GM18520 (cell line): ENCODE results near the gene AKAP4.
A peak's percentile ranks its signal among the peaks of the same experiment; 100 is the strongest.

Experiments
- ATAC-seq: cut with Tn5 transposase; IDR thresholded peaks from one replicate; pipeline ENCODE4 v1.9.1; 2021; ENCODE audit not compliant: unreplicated experiment

Gene AKAP4, protein sequence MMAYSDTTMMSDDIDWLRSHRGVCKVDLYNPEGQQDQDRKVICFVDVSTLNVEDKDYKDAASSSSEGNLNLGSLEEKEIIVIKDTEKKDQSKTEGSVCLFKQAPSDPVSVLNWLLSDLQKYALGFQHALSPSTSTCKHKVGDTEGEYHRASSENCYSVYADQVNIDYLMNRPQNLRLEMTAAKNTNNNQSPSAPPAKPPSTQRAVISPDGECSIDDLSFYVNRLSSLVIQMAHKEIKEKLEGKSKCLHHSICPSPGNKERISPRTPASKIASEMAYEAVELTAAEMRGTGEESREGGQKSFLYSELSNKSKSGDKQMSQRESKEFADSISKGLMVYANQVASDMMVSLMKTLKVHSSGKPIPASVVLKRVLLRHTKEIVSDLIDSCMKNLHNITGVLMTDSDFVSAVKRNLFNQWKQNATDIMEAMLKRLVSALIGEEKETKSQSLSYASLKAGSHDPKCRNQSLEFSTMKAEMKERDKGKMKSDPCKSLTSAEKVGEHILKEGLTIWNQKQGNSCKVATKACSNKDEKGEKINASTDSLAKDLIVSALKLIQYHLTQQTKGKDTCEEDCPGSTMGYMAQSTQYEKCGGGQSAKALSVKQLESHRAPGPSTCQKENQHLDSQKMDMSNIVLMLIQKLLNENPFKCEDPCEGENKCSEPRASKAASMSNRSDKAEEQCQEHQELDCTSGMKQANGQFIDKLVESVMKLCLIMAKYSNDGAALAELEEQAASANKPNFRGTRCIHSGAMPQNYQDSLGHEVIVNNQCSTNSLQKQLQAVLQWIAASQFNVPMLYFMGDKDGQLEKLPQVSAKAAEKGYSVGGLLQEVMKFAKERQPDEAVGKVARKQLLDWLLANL

DNA sequence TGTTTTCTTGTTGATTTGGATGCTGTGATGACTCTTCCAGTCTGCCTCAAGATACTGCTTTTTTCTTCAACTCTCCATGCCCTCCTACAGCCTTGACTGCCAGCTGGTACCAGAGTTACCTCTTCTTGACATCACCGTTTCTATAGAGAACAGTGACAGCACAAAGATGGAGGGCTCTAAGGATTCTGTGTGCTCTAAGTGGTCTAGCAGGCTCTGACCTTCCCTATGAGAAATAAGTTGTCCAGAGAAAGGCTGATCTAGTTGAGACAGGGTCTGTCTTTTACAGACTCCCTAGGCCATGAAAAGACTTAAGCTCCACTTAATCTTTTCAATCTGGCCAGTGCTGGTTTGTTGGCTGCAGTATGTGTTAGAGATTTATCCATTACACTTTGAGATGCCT lies at the start of gene AKAP4:
AKAP4 (minus strand) TSS at position 101 of the 400 bp plus-strand sequence. CDS start 118 bp downstream, outside the sequence.
- no peak for ATAC-seq

DNA sequence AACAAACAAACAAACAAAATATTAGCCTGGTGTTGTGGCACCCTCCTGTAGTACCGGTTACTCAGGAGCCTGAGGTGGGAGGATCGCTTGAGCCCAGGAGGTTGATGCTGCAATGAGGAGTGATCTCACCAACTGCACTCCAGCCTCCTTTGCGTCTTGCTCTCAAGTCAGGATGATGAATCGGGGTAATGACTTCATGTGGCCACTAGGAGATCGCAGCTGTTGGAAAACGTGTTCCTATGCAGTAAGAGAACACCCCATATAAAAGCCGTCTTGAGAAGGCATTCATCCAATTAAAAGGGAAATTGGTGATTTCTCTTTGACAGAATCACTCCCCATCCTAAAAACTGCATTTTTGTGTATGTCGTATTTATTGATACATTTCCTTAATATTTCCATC lies 10.7 kb upstream of the AKAP4 start:
- no peak for ATAC-seq

DNA sequence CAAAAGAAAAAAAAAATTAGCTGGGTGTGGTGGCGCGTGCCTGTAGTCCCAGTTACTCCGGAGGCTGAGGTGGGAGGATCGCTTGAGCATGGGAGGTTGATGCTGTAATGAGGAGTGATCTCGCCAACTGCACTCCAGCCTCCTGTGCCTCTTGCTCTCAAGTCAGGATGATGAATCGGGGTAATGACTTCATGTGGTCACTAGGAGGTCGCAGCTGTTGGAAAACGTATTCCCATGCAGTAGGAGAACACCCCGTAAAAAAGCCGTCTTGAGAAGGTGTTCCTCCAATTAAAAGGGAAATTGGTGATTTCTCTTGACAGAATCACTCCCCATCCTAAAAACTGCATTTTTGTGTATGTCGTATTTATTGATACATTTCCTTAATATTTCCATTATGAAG lies 5.9 kb upstream of the AKAP4 start:
- no peak for ATAC-seq

DNA sequence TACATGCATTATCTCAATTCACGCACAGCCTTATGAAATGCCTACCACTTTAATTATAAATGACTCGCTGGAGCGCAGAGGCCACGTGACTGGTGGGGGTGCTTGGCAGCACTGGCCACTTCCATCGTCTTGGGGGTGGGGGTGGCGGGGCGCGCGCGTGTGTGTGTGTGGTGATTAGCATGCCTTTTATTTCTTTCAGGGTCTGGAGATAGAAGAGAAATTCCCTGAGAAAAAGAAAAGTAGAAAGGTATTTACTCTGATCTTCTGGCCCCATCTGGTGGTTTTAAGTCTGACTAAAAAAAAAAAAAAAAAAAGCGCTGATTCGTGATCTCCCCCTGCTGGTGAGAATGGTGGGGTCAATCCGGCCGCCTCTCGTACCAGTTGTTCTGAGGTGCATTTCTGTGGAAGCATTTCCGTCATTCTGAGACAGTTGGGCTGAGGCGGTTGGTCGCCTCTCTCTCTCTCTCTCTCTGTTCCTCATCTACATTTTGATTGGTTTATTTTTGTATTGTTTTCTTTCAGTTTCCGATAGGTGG lies 3.6 kb upstream of the AKAP4 start, which contains the start of gene CCNB3:
CCNB3 (plus strand) TSS at position 402 of the 536 bp plus-strand sequence. CDS start 80,399 bp downstream, outside the sequence.
- peak; percentile 83 for ATAC-seq

DNA sequence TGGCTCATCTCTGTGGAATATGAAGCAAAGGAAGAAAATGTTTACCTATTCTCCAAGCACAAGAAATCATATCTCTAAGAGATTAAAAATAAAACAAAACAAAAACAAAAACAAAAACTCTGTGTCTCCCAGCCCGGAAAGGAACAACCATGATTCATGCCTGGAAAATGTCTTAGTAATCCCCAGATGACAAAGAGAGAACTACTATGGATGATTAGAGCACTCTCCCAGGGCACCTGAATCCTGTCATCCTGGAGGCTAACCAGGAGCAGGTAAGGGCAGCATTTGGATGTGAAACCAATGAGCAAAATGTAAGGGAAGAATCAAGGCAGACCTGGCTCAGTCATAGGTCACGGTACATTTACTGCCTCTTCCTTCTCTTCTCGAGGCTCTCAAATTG lies 1.7 kb upstream of the AKAP4 start:
- ATAC-seq = no peak

DNA sequence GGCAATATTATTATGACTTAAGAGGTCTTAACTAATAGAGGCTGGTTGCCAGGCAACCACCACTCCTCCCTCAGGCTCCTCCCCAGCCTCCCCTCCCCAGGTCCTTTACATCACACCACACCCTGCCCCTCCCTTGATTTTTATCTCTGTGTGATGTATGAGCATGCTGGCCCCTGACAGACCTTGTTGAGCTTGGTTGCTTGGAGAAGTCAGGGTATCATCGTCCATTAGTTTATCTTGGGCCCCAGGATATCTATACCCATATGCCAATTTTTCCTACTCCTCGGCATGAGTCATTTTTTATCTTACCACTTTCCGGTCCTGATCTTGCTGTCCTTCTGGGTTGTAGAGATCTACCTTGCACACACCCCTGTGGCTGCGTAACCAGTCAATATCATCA lies 2.5 kb downstream of the AKAP4 start:
- no peak for ATAC-seq

DNA sequence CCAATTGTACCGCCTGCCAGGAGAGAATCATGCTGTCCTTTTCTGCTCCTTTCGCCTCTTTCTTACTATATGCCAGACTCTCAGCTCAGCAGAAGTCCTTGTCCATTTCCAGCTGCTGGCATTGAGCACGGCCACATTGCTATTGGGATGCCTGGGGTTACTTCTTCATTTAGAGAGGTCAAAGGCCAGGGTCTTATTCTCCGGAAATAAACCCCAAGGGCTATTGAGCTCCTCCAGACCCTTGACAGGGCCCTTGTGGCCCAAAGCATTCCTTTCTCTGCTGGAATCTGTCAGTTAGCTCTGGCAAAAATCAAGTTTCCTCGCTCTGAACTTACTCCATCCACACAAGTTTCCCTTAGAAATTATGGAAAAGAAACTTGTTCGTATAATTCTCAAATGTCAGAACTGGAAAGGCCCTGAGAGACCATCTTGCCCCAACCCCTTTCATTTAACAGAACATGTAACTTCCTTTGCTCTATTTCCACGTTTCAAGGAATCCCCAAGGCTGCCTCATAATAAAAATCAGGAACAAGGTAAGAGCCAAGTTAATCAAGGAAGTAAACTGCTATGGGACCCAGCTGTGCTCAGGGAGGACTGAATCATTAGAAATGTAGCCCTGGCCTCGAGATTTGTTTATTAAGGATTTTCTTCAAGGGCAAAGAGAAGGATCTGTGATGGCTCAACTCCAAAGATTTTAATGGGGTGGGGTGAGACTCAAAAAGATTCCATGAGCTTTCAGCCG lies 11.8 kb downstream of the AKAP4 start:
- no peak for ATAC-seq

DNA sequence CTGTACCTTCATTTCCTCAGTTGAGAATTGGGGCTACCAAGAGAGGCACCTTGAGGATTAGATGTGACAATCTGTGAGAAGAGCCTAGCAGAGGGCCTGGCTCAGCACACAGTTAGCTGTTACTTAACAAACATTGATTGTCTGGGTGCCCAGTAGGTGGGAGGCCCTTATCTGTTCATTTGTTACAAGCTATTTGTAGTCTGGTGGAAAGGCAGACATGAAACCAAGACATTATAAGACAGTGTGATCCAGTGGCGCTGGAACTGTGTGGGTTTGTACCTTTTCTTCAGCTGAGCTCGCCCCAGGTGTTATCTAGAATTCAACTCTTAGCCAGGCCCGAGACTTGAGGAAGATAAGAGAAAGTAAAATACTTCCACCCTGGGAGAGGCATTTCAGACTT lies 16.9 kb downstream of the AKAP4 start:
- no peak for ATAC-seq

DNA sequence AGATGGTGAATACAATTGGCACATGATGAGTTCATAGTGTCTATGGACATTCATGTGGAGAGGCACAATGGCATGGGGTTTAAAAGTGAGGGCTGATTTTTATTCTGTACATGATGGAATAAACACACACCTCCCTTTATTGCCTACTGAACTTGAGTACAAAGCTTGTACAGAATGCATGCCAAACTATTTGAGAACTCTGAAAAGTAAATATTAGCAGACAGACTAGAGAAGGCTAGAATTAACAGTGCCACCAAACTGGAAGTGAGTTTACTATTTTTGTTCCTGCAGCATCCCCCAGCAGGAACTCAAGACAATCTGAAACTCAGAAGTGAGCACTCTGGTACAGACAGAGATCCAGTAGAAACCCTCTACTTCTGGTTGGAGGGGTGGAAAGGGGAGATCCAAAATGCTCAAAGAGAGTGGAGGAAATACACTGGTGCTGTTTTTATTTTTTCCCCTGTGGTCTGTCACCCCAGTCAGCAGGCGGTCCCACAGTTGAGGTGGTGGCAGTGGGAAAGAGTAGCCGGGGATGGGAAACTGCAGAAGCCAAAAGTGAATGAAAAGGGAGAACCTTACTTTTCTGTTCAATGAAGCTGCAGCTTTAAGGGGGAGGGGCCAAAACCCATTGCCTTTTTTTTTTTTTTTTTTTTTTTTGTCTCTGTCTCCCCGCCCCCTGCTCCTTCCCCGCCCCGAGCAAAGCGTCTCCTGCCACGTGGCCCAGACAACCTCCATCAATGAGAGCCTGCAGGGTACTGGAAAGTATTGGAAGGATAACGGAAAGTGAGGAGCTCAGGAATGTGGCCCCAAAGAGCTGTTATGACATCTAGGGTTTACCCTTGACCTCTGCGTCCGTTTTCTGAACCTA lies 20.5 kb downstream of the AKAP4 start:
- ATAC-seq = no peak

DNA sequence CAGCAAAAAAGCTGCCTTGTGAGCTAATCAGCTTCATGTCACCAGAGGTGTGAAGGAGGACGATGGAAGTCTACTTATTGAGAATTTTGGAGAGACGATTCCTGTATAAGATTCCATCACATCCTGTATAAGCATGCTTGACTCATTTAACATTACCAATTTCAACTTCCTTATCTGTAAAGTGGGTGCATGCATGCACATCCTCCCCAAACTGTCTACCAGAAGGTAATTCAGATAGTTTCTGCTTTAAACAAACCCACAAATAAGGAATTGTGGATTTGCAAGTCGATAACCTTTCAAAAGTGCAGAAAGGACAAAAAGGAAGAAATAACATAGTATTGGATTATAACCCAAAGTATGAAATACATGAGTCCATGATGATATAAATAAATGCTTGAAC lies 31.1 kb downstream of the AKAP4 start:
- ATAC-seq = no peak

DNA sequence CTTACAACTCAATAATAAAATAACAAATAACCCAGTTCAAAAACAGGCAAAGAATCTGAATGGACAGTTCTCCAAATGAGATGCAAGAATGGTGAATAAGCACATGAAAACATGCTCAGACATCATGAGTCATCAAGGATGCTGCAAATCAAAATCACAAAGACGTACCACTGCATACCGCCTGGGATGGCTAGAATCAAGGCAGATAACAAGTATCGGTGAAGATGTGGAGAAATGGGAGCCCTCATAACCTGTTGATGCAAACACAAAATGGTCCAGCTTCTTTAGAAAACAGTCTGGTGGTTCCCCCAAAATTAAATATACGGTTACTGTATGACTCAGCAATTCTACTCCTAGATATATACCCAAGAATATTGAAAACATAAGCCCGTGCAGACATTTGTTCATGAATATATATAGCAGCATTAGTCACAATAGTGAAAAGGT lies 32.5 kb downstream of the AKAP4 start:
- ATAC-seq = no peak

DNA sequence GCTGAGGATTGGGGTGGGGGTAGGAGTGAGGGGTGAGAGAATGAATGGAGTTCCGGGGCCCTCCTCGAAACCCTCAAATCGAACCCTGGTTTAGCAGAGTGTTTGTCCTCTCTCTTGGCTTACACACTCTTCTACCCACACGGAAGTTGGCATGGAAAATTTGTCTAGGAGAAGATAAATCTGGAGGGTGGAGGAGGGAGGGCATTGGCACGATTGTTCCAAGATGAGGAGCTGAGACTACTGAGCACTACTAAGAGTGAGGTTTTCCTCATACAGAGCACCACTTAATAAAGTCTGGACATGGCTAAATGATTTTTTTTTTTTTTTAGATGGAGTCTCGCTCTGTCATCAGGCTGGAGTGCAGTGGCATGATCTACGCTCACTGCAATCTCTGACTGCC lies 33.4 kb downstream of the AKAP4 start:
- ATAC-seq = no peak

DNA sequence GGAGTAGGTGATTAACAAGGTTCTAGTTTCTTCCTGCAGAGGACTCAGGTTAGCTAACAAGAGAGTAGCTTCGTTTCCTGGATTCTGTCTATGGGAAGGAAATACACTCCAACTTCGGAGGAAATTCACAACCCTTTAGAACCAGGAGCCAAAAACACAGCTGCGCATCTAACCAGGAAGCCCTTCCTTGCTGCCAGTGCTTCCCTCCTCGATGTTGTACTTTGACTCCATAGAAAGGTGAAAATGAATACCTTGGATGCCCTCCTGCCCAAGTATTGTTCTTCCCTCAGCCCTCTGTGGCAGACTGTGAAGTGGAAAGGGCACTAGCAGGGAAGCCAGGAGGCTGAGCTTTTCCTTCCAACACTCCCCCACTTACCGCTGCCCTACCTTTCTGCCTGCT lies 35.1 kb downstream of the AKAP4 start:
- no peak for ATAC-seq

DNA sequence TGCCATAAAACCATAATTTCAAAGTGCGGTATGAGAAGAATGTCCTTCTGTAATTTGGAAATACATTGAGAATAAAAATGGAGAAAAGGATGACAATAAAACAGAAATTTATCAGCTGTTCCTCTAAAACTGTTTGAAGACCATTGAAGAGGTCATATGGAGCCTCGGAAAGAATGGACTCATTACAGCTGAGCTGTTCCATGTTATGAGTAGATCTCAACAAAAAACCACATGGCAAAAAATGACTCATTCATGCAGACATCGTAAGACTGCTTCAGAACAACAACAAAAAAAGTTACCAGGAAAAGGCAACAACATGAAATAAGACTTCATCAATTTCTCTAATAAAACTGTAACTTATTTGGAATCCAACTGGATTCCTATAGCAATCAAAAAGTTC lies 39.7 kb downstream of the AKAP4 start:
- no peak for ATAC-seq

DNA sequence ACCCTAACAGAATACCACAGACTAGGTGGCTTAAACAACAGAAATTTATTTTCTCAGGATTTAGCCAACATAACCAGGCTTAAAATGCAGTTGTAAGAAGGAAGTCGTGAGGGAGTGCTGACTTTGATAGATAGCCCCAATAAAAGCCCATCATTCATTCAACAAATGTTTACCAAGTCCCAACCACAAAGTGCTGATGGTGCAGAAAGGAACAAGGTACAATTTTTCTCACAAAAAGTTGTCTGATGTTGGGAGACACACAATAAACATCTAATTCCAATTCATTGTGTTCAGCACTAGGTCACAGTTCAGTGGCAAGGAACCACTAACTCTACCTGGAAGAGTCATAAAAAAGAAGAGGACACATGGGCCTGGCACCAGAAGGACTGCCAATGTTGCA lies 42.2 kb downstream of the AKAP4 start:
- ATAC-seq = no peak

DNA sequence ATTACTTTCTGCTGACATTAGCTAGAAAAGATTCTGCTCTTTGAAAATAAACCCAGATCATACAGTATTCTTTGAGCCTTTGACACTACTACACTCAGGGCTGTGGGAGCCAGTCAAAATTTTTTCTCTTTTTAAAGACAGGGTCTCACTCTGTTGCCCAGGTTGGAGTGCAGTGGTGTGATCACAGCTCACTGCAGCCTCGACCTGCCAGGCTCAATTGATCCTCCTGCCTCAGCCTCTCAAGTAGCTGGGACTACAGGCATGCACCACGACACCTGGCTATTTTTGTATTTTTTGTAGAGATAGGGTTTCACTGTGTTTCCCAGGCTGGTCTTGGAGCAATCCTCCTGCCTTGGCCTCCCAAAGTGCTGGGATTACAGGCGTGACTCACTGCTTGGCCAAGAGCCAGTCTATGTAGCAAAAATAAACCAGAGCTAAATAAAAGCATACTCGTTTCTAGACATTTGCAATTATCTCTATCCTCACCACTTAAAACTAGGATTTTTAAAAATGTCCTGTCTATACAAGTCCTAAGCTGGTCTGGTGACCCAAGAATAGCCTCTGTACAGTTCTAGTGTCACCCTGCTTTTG lies 43.2 kb downstream of the AKAP4 start:
- ATAC-seq = no peak

DNA sequence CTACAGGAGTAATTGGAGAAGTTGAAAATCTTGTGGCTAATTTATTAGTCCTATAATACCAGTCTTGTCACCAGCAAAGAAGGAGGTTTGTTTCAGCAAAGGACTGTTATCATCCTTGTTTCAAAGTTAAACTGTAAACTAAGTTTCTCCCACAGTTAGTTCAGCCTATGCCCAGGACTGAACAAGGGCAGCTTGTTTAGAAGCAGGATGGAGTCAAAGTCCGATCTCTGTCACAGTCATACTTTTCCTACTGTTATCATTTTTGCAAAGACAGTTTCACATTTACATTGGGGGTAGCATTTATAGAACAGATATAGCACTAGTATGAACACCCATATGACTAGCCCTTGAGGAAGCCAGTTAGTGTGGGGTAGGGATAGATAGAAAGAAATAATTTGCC lies 46.4 kb downstream of the AKAP4 start:
- no peak for ATAC-seq

DNA sequence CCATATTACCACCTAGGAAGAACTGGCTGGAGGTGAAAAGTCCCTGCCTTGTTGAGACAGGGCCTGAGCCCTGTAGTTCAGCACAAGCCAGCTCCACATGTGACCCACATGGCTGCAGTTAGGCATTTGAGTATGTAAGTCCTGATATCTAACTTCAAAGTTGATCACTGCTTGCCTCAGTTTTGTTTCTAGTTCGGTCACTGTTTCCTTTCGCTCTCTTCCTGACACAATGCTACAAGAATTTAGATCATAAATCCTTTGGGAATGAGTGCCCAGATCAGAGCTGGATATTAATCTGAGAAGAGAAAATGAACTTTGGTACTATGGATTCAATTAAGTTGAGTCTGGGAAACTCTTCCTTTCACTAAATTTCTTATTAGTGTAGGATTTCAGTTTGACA lies 48.4 kb downstream of the AKAP4 start:
- ATAC-seq = no peak

DNA sequence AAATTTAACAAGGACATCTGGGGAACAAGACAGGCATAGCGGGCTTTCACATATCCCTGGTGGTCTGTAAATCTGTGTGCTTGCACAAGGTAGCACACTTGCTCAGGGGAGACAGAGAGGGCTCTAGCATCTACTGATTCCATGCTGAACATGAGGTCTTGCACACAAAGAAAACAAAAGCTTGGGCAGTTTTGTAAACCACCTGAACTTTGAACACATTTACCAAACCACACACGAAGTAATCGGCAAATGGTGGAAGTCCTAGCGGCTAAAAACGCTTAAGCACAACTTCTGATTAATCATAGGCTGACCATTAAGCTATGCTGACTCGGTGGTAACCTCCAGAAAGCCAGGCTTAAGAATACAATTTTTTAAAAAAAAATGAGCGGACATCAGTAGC lies 52.8 kb downstream of the AKAP4 start:
- ATAC-seq = no peak
